HG03196 (cell line): ENCODE measurements around the gene HOXA7.

Source experiments
- ATAC-seq: cut with Tn5 transposase; IDR thresholded peaks from one replicate; pipeline ENCODE4 v1.9.1; 2021; ENCODE audit not compliant: unreplicated experiment

Gene HOXA7

GRCh38 chr7:27138472-27138871, 18.0 kb downstream of the HOXA7 start:
- ATAC-seq: no peak

GRCh38 chr7:27137640-27138315, 18.7 kb downstream of the HOXA7 start:
- no peak for ATAC-seq

- ATAC-seq: no peak
Measured at GRCh38 chr7:27134392-27134791, 22.1 kb downstream of the HOXA7 start.

DNA sequence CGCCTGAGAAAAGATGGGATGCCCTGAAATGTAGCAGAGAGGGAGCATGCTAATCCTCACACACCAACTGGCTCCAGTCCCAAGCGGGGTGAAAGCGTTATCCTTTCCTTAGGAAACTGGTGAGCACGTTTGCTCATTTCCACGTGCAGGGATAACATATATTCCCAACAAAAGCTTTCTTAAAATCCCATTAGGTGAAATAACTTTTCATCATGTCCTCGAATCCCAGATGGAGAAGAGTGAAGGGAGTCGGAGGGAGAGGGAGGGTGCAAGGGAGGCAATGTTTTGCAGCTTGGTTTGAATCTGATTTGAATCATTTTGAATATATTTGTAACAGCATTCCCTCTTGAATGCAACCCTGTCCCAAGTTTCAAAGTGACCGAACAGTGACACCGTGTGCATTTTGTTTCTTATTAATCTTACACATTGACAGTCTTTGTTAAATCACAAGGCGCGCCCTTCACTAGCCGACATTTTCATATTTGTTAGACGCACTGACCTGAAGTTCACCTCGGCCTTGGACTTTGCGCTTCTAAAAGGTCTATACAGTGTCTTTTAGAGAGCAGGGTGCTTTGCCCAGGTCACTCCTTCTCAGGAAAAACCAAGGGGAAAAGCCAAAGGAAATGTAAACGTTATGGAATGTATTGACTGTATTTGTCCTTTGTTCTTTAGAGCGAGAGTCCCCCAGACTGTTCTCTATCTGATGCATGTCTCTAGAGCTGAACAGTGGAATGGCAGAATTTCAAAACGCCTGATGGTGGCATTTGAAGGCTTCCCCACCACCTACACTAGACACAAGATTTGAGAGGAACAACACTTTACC, 22.9 kb downstream of the HOXA7 start:
- ATAC-seq: no peak

DNA sequence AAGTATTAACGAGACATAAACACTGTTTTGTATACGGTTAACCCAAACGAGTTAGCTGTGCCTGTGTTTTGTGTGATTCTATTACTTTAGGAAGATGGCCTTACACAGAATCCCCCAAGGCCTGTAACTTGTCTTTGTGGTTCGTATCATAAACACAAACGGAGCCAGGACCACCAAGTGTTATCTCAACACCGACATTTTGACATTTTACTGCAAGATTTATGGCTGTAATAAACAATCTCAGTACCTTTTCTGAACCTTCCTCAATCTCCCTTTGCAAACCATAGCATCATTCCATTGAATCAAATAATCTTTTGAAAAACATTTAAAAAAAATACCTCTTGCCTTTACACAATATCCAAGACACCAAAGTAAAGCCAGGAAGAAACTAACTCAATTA, 23.5 kb downstream of the HOXA7 start:
- no peak for ATAC-seq

DNA sequence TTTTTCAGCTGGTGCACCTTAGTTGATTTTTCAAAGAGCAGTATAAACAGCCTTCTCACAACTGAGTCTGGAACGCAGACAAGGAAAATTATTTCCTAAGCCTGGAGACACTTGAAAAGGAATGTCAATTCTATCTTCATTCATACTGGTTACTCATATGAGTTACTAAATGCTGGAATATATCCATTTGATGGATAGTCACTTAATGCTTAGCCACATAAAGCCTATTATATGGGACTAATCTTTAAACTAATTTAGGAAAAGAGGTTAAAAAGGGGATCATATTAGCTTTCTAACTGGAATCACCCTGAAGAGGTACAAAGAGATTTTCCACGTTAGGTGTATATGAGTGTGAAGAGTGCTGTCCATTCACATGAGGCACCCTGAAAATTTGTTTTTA, 24.3 kb downstream of the HOXA7 start:
- ATAC-seq: no peak

DNA sequence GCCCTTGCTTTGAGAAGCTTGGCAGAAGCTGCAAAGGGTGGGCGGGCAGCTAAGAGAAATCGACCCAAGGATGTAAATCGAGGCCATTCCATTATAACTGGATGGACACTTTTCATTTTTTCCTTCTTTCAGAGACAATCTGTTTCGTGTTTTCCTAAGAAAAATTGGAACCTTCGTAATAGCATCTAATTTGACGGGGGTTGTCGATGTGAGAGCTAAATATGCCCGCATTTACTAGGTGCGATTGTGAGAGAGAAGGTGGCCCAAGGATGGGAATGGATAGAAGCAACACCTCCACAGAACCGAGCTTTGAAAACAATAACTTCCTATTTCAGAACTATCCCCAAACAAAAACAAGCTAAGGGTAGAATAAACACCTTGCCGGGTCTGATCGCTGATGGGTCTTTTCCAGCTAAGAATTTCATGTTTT, 25.1 kb downstream of the HOXA7 start:
- ATAC-seq: no peak

DNA sequence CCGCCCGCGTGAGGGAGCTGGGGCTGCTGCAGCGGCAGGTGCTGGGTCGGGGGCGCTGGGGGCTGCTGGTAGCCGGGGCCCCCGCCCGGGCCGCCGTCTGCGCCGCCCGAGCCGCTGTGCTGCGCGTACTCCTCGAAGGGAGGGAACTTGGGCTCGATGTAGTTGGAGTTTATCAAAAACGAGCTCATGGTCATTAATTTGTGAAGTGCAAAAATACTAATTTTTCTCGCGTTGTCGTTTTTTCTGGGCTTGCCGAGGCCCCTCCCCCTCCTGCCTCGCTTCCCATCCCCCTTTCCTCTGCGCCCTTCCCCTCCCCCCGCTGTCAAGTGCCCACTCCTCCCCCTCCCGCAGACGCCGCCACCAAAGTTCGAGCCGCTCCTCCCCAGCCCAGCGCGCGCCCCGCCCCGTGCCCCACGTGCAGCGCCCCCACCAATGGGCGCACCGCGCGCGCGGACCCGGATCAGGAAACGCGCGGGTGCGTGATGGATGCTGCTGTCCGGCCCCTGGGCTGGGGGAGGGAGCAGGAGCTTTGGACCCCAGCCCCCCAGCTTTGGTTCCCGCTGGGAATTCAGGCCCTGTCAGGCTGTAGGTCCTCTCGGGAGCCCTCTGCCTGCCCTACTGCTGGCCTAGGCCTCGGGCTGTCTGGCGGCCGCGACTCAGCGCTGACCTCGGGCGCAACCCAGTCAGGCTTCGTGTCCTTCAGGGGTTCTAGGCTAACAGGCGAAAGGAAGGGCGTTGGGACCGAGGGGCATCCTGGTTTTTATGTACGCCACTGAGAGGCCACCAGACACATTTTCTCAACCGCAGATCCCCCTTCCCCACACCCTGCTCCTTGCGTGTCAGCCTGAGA, 25.7 kb downstream of the HOXA7 start, which contains the start of gene HOXA4:
HOXA4 (minus strand) TSS at position 218 of the 850 bp plus-strand sequence; CDS start at position 194, 24 bp downstream.
- no peak for ATAC-seq

- ATAC-seq: no peak
Measured at GRCh38 chr7:27129729-27130539, 26.5 kb downstream of the HOXA7 start.

- no peak for ATAC-seq
Measured at GRCh38 chr7:27128776-27129728, 27.4 kb downstream of the HOXA7 start.

DNA sequence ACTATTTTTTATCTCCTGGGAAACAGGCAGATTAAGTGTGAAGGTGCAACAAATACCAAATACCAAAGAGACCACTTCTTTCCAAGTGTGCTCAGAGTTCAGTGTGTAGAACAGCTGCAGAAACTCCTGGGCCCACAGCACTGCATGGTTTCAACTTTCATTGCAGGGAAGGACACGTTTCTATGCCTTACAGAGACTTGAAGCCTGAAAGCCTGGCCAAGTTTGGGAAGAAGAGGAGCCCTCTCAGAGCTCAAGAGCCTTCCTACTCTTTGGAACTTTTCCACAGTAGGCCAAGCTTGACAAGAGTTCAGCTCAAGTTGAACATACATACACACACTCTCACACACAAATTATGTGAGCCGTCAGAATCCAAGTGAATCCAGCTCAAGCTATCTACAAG, 28.4 kb downstream of the HOXA7 start:
- ATAC-seq: no peak

DNA sequence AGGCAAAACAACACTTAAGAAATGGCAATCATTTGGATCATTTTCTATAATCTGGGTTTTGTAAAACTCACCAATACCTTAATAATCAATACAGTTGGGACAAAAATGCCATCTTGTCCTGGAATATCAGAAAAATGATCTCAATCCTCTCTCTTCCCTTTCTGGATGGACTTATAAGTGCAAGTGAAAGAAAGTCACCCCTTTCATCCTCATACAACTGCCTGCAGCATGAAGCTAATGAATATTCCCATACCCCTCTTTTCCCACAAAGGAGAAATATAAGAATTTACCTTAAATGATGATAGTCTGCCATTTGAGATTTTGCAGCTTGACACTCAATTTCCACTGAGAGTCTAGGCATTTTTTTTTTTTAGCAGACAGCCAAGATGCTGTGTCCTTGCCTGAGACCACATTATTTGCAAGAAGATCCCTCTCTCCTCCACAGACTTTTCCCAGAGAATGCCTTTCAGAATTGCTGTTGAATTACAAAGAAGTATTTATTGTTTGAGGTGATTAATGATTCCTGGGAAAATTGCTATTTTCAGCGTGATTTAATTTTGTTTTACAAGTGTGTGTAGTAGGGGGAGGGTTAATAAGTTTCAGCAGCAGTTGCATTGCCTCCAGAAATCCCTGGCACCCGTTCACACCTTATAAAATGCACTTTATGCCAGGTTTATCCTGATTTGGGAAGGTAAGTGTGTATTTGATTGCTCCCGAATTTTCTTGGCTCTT, 29.7 kb downstream of the HOXA7 start:
- ATAC-seq: no peak

DNA sequence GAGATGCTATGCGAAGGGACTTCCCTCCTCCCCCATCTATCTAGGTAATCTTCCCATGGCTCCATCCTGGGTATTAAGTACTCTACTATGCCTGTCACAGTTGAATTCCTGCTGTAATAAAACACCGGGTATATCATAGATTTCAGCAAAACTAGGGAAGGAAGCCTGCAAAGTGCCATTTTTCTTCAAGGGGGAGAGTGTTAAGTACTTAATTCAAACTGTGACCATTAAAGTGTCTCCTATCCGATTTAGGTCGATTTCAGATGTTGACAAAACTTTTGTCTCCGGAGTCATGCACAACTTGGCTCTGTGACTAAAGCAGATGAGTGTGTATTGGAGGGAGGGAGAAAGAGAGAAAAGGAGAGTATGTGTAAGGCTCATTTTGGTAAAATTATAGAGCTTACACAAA, 30.5 kb downstream of the HOXA7 start:
- no peak for ATAC-seq

- no peak for ATAC-seq
Measured at GRCh38 chr7:27124902-27125689, 31.4 kb downstream of the HOXA7 start.

DNA sequence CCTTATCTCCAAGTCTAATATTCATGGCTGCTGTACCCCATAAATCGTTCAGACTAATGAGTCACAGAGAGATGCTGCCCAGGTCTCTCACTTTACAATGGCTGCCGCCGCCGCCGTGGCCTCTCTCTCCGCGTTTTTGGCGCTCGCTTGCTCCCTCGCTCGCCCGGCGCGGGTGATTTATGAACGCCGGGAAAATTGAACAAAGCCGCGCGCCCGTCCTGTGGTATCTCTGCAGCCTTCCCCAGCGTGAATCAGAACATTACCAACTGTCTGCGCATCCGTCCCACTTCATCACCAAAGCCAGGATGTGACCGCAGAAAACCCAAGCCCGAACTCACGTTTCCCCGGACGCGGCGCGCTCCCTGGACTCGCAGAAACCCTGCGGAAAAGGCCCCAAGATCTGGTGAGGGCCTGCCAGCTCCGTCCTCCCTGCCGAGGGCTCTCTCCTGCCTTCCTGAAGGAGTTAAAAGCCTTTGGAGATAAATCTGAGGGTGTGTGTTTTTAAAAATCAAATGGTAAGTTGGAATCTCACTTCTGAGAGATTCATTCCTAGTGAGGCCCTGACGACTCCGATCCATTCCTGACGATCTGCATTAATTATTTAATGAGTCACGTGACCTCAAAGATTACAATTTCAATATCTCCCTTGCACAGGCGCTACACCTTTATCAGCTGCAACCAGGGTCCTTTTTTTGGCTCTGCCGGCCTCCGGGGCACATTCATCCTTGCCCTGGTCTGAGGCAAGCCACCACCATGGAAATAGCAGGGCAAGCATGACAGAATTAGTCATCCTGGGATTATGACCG, 32.2 kb downstream of the HOXA7 start:
- no peak for ATAC-seq

GRCh38 chr7:27123477-27124053, 32.9 kb downstream of the HOXA7 start:
- no peak for ATAC-seq

- no peak for ATAC-seq
Measured at GRCh38 chr7:27123007-27123476, 33.4 kb downstream of the HOXA7 start.
